ENCODE measurements around the gene DMD.
"Not testable (repeated sequence)": the region's sequence is repeated elsewhere in the genome, so short reads cannot be mapped to it uniquely, and the experiment has no call there.

DMD gene

GRCh38 chrX:32592786-32593185, 618.6 kb downstream of the DMD start:
- no peak for DNase-seq

- no peak for DNase-seq
Observed at GRCh38 chrX:32591589-32591988, 619.8 kb downstream of the DMD start.

GRCh38 chrX:32582729-32583128, 628.6 kb downstream of the DMD start:
- no peak for DNase-seq

GRCh38 chrX:32576885-32577284, 634.5 kb downstream of the DMD start:
- DNase-seq, result no peak

GRCh38 chrX:32572644-32573043, 638.7 kb downstream of the DMD start:
- no peak for DNase-seq

GRCh38 chrX:32571579-32571978, 639.8 kb downstream of the DMD start:
- no peak for DNase-seq

GRCh38 chrX:32562261-32562660, 649.1 kb downstream of the DMD start:
- DNase-seq, result no peak

- DNase-seq, result no peak
Observed at GRCh38 chrX:32545101-32545500, 666.2 kb downstream of the DMD start.

GRCh38 chrX:32538554-32538953, 672.8 kb downstream of the DMD start:
- no peak for DNase-seq

GRCh38 chrX:32533848-32534247, 677.5 kb downstream of the DMD start:
- no peak for DNase-seq

- DNase-seq, result no peak
Observed at GRCh38 chrX:32532262-32532661, 679.1 kb downstream of the DMD start.

- DNase-seq, result no peak
Observed at GRCh38 chrX:32530802-32531403, 680.4 kb downstream of the DMD start.

- not testable (repeated sequence) for DNase-seq
Observed at GRCh38 chrX:32528451-32528850, 682.9 kb downstream of the DMD start.

GRCh38 chrX:32525234-32525633, 686.1 kb downstream of the DMD start:
- no peak for DNase-seq

- DNase-seq, result no peak
Observed at GRCh38 chrX:32524385-32524784, 687.0 kb downstream of the DMD start.

- no peak for DNase-seq
Observed at GRCh38 chrX:32520789-32521188, 690.6 kb downstream of the DMD start.

GRCh38 chrX:32514986-32515385, 696.4 kb downstream of the DMD start:
- no peak for DNase-seq

GRCh38 chrX:32501606-32502005, 709.7 kb downstream of the DMD start:
- no peak for DNase-seq

- no peak for DNase-seq
Observed at GRCh38 chrX:32496671-32497070, 714.7 kb downstream of the DMD start.

- DNase-seq, result no peak
Observed at GRCh38 chrX:32495855-32496254, 715.5 kb downstream of the DMD start.

GRCh38 chrX:32489125-32489524, 722.2 kb downstream of the DMD start:
- no peak for DNase-seq

GRCh38 chrX:32483534-32484136, 727.7 kb downstream of the DMD start:
- DNase-seq, result no peak

GRCh38 chrX:32480019-32480418, 731.3 kb downstream of the DMD start:
- DNase-seq, result no peak

- DNase-seq, result no peak
Observed at GRCh38 chrX:32472364-32472763, 739.0 kb downstream of the DMD start.

- no peak for DNase-seq
Observed at GRCh38 chrX:32455704-32456103, 755.6 kb downstream of the DMD start.

All from left hindlimb (tissue), 1 donor.